Measurements from ENCODE around the gene SBK1. TPM values are rescaled to one million over a fixed set of nuclear protein-coding genes. Genes with fewer than 3 reads are reported as not detected.
A peak's percentile ranks its signal among the peaks of the same experiment; 100 is the strongest.

Gene SBK1
- total RNA-seq, 6 experiments from 2014 or later = 0.04 to 0.12 (median 0.07) TPM

DNA sequence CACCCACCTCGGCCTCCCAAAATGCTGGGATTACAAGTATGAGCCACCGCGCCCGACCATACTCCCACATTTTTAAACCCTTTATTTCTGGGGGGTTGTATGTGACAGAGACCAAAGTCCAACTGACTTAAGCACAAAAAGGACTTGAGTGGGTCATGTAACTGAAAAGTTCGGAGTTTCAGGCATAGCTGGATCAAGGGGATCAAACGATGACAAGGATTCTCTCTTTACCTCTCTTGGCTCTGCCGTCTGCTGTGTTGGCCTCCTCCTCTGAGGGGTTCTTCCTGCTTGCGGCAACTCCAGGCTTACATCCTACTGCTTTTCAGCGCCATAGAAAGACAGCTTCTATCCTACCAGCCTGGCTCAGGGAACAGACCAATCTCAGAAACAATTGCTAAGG, 9.2 kb upstream of the SBK1 start:
- no peaks in the 10 kb centered on the region for H3K36me3 ChIP-seq
- 89% methylated on average over 8 of the region's 9 CpGs for WGBS (ENCODE audit: insufficient coverage, low coverage, low lambda C conversion rate, missing lambda C conversion rate)
- DNase-seq (no peak), ATAC-seq (no peak)
- peaks cover 0 to 1% (median 0%) of the 10 kb centered on the region in 4 donors for H3K4me1 ChIP-seq
- H3K27ac ChIP-seq = no peak overlapping the region
- no peak overlapping the region for H3K4me3 ChIP-seq
- TF ChIP-seq POLR2A (IDR thresholded peaks at IDR 0.05) = no peak
- TF ChIP-seq, protein P1, sequence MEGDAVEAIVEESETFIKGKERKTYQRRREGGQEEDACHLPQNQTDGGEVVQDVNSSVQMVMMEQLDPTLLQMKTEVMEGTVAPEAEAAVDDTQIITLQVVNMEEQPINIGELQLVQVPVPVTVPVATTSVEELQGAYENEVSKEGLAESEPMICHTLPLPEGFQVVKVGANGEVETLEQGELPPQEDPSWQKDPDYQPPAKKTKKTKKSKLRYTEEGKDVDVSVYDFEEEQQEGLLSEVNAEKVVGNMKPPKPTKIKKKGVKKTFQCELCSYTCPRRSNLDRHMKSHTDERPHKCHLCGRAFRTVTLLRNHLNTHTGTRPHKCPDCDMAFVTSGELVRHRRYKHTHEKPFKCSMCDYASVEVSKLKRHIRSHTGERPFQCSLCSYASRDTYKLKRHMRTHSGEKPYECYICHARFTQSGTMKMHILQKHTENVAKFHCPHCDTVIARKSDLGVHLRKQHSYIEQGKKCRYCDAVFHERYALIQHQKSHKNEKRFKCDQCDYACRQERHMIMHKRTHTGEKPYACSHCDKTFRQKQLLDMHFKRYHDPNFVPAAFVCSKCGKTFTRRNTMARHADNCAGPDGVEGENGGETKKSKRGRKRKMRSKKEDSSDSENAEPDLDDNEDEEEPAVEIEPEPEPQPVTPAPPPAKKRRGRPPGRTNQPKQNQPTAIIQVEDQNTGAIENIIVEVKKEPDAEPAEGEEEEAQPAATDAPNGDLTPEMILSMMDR (IDR thresholded peaks at IDR 0.05) = no peak
- no peaks in the 10 kb centered on the region for H3K9me3 ChIP-seq
- H3K27me3 ChIP-seq = no peaks in the 10 kb centered on the region
- intact Hi-C loops (cut with DNase I) = no loop called here

DNA sequence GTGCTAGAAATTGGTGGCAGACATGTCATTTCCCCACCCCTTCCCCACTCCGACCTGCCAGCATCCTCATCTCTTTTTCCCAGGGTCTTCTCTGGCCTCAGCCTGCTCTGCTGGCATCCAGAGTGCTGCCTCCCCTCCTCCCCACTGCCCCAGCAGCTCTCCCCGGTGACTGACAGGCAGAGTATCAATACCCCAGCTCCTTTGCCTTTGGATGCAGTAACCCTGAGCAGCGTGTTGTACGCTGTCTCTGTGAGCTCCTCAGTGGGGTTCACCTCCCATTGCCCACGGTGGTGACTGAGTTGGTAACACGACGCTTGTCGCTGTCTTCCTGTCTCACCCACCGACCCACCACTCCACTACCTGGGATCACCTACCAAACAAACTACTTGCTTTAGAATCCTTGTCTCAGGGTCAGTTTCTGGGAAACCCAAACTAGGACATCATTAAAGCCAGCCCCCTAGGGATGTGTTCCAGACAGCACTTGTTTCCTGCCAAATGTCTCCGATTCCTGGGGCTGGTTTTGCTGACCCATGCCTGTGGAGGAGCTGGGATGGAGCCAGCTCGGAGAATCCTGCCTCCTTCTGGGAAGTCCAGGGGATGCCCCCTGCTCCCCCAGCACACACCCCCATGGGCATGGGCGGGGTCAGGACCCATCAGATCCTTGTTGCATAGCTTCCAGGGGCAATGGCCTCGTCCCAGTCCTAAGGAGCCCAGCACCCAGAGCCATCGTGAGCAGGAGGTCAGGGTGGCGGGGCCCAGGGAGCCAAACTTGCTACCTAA, 8.3 kb upstream of the SBK1 start:
- Histone ChIP-seq H3K27me3 (no peaks in the 10 kb centered on the region), H3K4me3 (no peak overlapping the region), H3K9me3 (no peaks in the 10 kb centered on the region), H3K36me3 (no peaks in the 10 kb centered on the region), H3K27ac (no peak overlapping the region), H3K4me1 (no peaks in the 10 kb centered on the region)
- WGBS (ENCODE audit: insufficient coverage, low coverage, low lambda C conversion rate, missing lambda C conversion rate) = 48% methylated on average over 4 of the region's 15 CpGs
- DNase-seq = no peak
- no peak for TF ChIP-seq POLR2A (IDR thresholded peaks at IDR 0.05)
- TF ChIP-seq, protein P1 (IDR thresholded peaks at IDR 0.05) = no peak
- intact Hi-C loops (cut with DNase I) = no loop called here
- peak in 2 of 4 donors; percentile 37 to 48 for ATAC-seq

DNA sequence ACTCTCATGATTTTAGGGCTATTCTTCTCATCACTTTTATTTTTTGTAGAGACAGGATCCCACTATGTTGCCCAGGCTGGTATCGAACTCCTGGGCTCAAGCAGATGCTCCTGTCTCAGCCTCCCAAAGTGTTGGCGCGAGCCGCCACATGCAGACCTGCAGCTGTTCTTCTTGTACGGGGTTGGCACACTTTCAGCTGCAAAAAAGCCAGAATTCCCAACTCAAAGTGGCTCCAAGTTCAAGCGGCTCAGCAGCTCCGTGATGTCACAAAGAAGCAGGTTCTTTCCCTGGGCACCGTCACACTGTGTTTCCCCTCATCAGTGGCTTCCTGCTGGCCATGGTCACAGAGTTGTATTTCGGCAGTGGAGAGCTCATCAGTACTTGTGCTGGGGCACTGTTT, 6.7 kb upstream of the SBK1 start:
- WGBS (ENCODE audit: insufficient coverage, low coverage, low lambda C conversion rate, missing lambda C conversion rate) = 78% methylated on average over 7 of the region's 9 CpGs

DNA sequence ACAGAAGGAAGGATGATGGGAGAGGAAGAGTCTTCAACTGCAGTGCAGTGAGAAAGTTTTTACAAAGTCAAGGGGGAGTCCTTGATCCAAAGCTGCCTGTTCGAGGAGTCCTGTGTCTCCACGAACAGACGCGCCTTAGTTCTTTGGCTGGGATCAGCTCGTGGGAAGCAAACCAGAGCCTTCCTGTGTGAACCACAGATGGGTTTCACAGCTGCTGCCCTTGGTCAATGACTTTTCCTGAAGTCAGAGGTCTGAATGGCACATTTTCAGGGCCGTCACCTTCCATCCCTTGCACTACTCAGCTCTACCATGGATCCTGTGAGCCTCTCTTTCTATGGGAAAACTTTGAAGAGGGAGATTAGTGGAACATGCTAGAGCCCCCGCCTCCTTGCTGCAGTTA, 4.2 kb upstream of the SBK1 start:
- H3K27ac ChIP-seq = no peak overlapping the region
- TF ChIP-seq POLR2A (IDR thresholded peaks at IDR 0.05) = no peak
- TF ChIP-seq, protein P1 (IDR thresholded peaks at IDR 0.05) = no peak
- no peak for ATAC-seq
- WGBS (ENCODE audit: insufficient coverage, low coverage, low lambda C conversion rate, missing lambda C conversion rate) = 88% methylated on average over 2 of the region's 7 CpGs
- H3K9me3 ChIP-seq = no peaks in the 10 kb centered on the region
- peaks cover 0 to 2% (median 0%) of the 10 kb centered on the region in 4 donors for H3K4me1 ChIP-seq
- H3K4me3 ChIP-seq = no peak overlapping the region
- H3K27me3 ChIP-seq = no peaks in the 10 kb centered on the region
- intact Hi-C loops (cut with DNase I) = no loop called here
- no peak for DNase-seq
- H3K36me3 ChIP-seq = no peaks in the 10 kb centered on the region

More for the DNA sequence above, 6.7 kb upstream of the SBK1 start:
- intact Hi-C loops (cut with DNase I) = no loop called here
- no peak for TF ChIP-seq POLR2A (IDR thresholded peaks at IDR 0.05)
- TF ChIP-seq, protein P1 (IDR thresholded peaks at IDR 0.05) = no peak
- Histone ChIP-seq H3K4me3 (no peak overlapping the region), H3K27ac (no peak overlapping the region), H3K36me3 (no peaks in the 10 kb centered on the region), H3K27me3 (no peaks in the 10 kb centered on the region), H3K9me3 (no peaks in the 10 kb centered on the region), H3K4me1 (no peaks in the 10 kb centered on the region)
- DNase-seq = no peak
- no peak for ATAC-seq
